SW 1271 (cell line): ENCODE results near the gene MED26.

Experiments used
- DNase-seq, 2 experiments: peaks; one replicate each; lab custom pipeline; 2025; lab: John Stamatoyannopoulos, UW

MED26 gene

GRCh38 chr19:16613841-16614240, 14.2 kb downstream of the MED26 start:
- no peak for DNase-seq

- no peak for DNase-seq
Measured at GRCh38 chr19:16612636-16613035, 15.4 kb downstream of the MED26 start.

GRCh38 chr19:16611121-16611520, 16.9 kb downstream of the MED26 start:
- DNase-seq, result no peak

GRCh38 chr19:16609511-16610200, 18.3 kb downstream of the MED26 start:
- no peak for DNase-seq

GRCh38 chr19:16608290-16608739, 19.7 kb downstream of the MED26 start:
- DNase-seq, result no peak

GRCh38 chr19:16607819-16608218, 20.2 kb downstream of the MED26 start:
- no peak for DNase-seq

- no peak for DNase-seq
Measured at GRCh38 chr19:16605553-16605994, 22.4 kb downstream of the MED26 start.

GRCh38 chr19:16605115-16605514, 22.9 kb downstream of the MED26 start:
- DNase-seq, result no peak

GRCh38 chr19:16604615-16605014, 23.4 kb downstream of the MED26 start:
- no peak for DNase-seq

- no peak for DNase-seq
Measured at GRCh38 chr19:16603090-16603489, 24.9 kb downstream of the MED26 start.

GRCh38 chr19:16601378-16602052, 26.5 kb downstream of the MED26 start:
- no peak for DNase-seq

GRCh38 chr19:16600824-16601223, 27.2 kb downstream of the MED26 start:
- DNase-seq, result no peak

- no peak for DNase-seq
Measured at GRCh38 chr19:16599655-16600346, 28.2 kb downstream of the MED26 start.

GRCh38 chr19:16598848-16599247, 29.2 kb downstream of the MED26 start:
- no peak for DNase-seq

GRCh38 chr19:16596399-16596798, 31.6 kb downstream of the MED26 start:
- DNase-seq, result no peak

- no peak for DNase-seq
Measured at GRCh38 chr19:16595097-16595496, 32.9 kb downstream of the MED26 start.

- DNase-seq, result no peak
Measured at GRCh38 chr19:16594681-16595091, 33.3 kb downstream of the MED26 start.

GRCh38 chr19:16594131-16594586, 33.8 kb downstream of the MED26 start:
- no peak for DNase-seq

GRCh38 chr19:16593181-16593580, 34.8 kb downstream of the MED26 start:
- no peak for DNase-seq

GRCh38 chr19:16591803-16592556, 36.0 kb downstream of the MED26 start:
- no peak for DNase-seq

- no peak for DNase-seq
Measured at GRCh38 chr19:16590876-16591802, 36.9 kb downstream of the MED26 start.
